DMS 273 treated with DMSO at 0.1 percent for 48 hours (cell line): ENCODE results near the gene GDAP1L1.
A peak's percentile ranks its signal among the peaks of the same experiment; 100 is the strongest.
"Not testable (repeated sequence)": the region's sequence is repeated elsewhere in the genome, so short reads cannot be mapped to it uniquely, and the experiment has no call there.

ENCODE experiments used
- DNase-seq: peaks from one replicate; lab custom pipeline; 2025; lab: John Stamatoyannopoulos, UW

The GDAP1L1 gene

GRCh38 chr20:44219791-44220190 is 27.3 kb upstream of the GDAP1L1 start:
- no peak for DNase-seq

GRCh38 chr20:44221368-44221954 is 25.6 kb upstream of the GDAP1L1 start:
- DNase-seq: no peak

GRCh38 chr20:44222027-44222426 is 25.1 kb upstream of the GDAP1L1 start:
- DNase-seq: no peak

GRCh38 chr20:44222633-44223368 is 24.3 kb upstream of the GDAP1L1 start:
- no peak for DNase-seq

GRCh38 chr20:44223721-44224120 is 23.4 kb upstream of the GDAP1L1 start:
- no peak for DNase-seq

GRCh38 chr20:44224637-44225036 is 22.5 kb upstream of the GDAP1L1 start:
- DNase-seq: no peak

- no peak for DNase-seq
These were observed 18.4 kb upstream of the GDAP1L1 start for GRCh38 chr20:44228465-44229258.

GRCh38 chr20:44231193-44231592 is 15.9 kb upstream of the GDAP1L1 start:
- no peak for DNase-seq

GRCh38 chr20:44231713-44232468 is 15.2 kb upstream of the GDAP1L1 start:
- peak; percentile 72 for DNase-seq

GRCh38 chr20:44232469-44232856 is 14.6 kb upstream of the GDAP1L1 start:
- DNase-seq: not testable (repeated sequence)

- DNase-seq: no peak
These were observed 13.6 kb upstream of the GDAP1L1 start for GRCh38 chr20:44233436-44234016.

GRCh38 chr20:44234566-44235317 is 12.4 kb upstream of the GDAP1L1 start:
- DNase-seq: no peak

- no peak for DNase-seq
These were observed 11.4 kb upstream of the GDAP1L1 start for GRCh38 chr20:44235702-44236101.

- not testable (repeated sequence) for DNase-seq
These were observed 10.3 kb upstream of the GDAP1L1 start for GRCh38 chr20:44236840-44237239.

GRCh38 chr20:44241796-44242195 is 5.3 kb upstream of the GDAP1L1 start:
- no peak for DNase-seq

GRCh38 chr20:44245977-44246376 is 1.1 kb upstream of the GDAP1L1 start:
- DNase-seq: no peak

GRCh38 chr20:44247586-44248409 is 690 bp downstream of the GDAP1L1 start:
- DNase-seq: no peak

- DNase-seq: no peak
These were observed 1.3 kb downstream of the GDAP1L1 start for GRCh38 chr20:44248410-44248759.

- no peak for DNase-seq
These were observed 4.2 kb downstream of the GDAP1L1 start for GRCh38 chr20:44251284-44251683.

- no peak for DNase-seq
These were observed 6.4 kb downstream of the GDAP1L1 start for GRCh38 chr20:44253528-44253927.
